CD4-positive, CD25-positive, alpha-beta regulatory T cell (primary cell): ENCODE measurements around the gene RGL1. TPM values are rescaled to one million over a fixed set of nuclear protein-coding genes. Genes with fewer than 3 reads are reported as not detected.

Experiments
- ATAC-seq, 2 donors: fragments of 150-1000 bp; cut with Tn5 transposase; one replicate each; pipeline ENCODE4 v1.10.0; 2021; ENCODE audit warnings: low read depth in 2 of 2, moderate number of reproducible peaks in 2 of 2, moderate library complexity in 1 of 2
- DNase-seq, 3 donors: peaks; one replicate each; pipeline versions ENCODE4 v3.0.0 to v3.0.0-alpha.2; 2012 to 2022; ENCODE audit warnings: mixed read lengths in 1 of 3
- H3K27ac ChIP-seq: one replicate; pipeline ENCODE4 v1.7.0; 2013; ENCODE audit warnings: mild to moderate bottlenecking, low read length; ENCODE audit not compliant: insufficient read depth, poor library complexity, severe bottlenecking
- H3K27me3 ChIP-seq: one replicate; pipeline ENCODE4 v1.7.0; 2013; ENCODE audit warnings: low read length; ENCODE audit not compliant: control insufficient read depth, insufficient read depth
- H3K36me3 ChIP-seq: one replicate; pipeline ENCODE4 v1.7.0; 2013; ENCODE audit warnings: mild to moderate bottlenecking, low read length, moderate library complexity; ENCODE audit not compliant: control insufficient read depth, insufficient read depth
- H3K4me1 ChIP-seq: 2 replicates; pipeline ENCODE4 v1.7.0; 2013; ENCODE audit warnings: mild to moderate bottlenecking, low read length; ENCODE audit not compliant: insufficient read depth, control insufficient read depth, poor library complexity, severe bottlenecking
- H3K4me3 ChIP-seq: one replicate; pipeline ENCODE4 v1.7.0; 2013; ENCODE audit warnings: low read depth, mild to moderate bottlenecking, low read length, moderate library complexity
- H3K9me3 ChIP-seq, 2 experiments: 1 replicate in 1 of 2; 2 replicates in 1 of 2; pipeline ENCODE4 v1.7.0; 2013; ENCODE audit warnings: low read length in 2 of 2, mild to moderate bottlenecking in 1 of 2, moderate library complexity in 1 of 2; ENCODE audit not compliant: control insufficient read depth in 2 of 2
- H3K27ac Mint-ChIP-seq, 3 donors: one replicate each; pipeline ENCODE4 v1.8.0; 2020 to 2022; ENCODE audit warnings: mild to moderate bottlenecking in 3 of 3, mixed read lengths in 3 of 3, moderate library complexity in 2 of 3
- H3K27me3 Mint-ChIP-seq: one replicate; pipeline ENCODE4 v1.8.0; 2022; ENCODE audit warnings: mild to moderate bottlenecking, mixed read lengths
- H3K36me3 Mint-ChIP-seq: one replicate; pipeline ENCODE4 v1.8.0; 2020; ENCODE audit warnings: mixed read lengths
- H3K4me1 Mint-ChIP-seq, 4 donors: one replicate each; pipeline ENCODE4 v1.8.0; 2020 to 2022; ENCODE audit warnings: mixed read lengths in 4 of 4, mild to moderate bottlenecking in 1 of 4
- H3K4me3 Mint-ChIP-seq, 4 donors: one replicate each; pipeline ENCODE4 v1.8.0; 2020 to 2022; ENCODE audit warnings: mild to moderate bottlenecking in 4 of 4, mixed read lengths in 4 of 4, moderate library complexity in 3 of 4
- H3K9me3 Mint-ChIP-seq, 7 donors: one replicate each; pipeline ENCODE4 v1.8.0; 2020 to 2022; ENCODE audit warnings: mixed read lengths in 7 of 7, mild to moderate bottlenecking in 3 of 7, moderate library complexity in 2 of 7
- polyA plus RNA-seq, 4 donors: library from polyadenylated mRNA; unstranded; fragments of 300-500 nt; fragmentation: Illumina TruSeq; gene quantifications; one replicate each; pipeline ENCODE4 v1.2.3, GENCODE V29; 2021
- total RNA-seq: library from RNA; stranded (reverse); gene quantifications from one replicate; pipeline ENCODE4 v1.2.3, GENCODE V29; 2022

RGL1 gene
- total and polyA plus RNA-seq, 5 donors from 2014 or later = 1.4 to 2.8 (median 1.9) TPM

DNA sequence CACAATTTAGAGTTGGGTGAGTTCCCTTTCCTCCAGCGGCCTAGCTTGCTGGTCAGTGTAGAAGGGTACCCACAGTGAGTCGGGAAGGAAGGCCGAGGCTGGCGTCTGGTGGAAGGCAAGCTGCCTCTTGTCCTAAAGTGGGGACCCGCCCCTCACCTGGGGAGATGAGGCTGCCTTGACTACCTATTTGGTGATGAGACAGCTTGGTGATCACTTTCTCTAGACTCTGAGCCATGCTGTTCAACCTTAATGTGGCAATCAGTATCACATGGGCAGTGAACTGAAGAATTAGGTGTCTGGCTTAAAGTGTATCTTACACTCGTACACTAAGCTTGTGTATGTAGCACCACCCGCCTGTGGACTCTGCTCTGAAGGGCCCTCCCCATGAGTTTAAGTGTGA is 131.9 kb downstream of the RGL1 start:
- no peak for ATAC-seq
- no peak for DNase-seq
- Mint-ChIP-seq H3K4me1 (no peaks in the 10 kb centered on the region), H3K9me3 (no peaks in the 10 kb centered on the region), H3K27ac (peak overlapping the region in 1 of 3 donors; percentile 20), H3K27me3 (no peaks in the 10 kb centered on the region), H3K4me3 (no peak overlapping the region), H3K36me3 (no peaks in the 10 kb centered on the region)
- Histone ChIP-seq H3K4me3 (no peak overlapping the region), H3K27me3 (peaks cover 1% of the 10 kb centered on the region), H3K27ac (no peak overlapping the region), H3K9me3 (no peaks in the 10 kb centered on the region), H3K4me1 (no peaks in the 10 kb centered on the region), H3K36me3 (no peaks in the 10 kb centered on the region)

DNA sequence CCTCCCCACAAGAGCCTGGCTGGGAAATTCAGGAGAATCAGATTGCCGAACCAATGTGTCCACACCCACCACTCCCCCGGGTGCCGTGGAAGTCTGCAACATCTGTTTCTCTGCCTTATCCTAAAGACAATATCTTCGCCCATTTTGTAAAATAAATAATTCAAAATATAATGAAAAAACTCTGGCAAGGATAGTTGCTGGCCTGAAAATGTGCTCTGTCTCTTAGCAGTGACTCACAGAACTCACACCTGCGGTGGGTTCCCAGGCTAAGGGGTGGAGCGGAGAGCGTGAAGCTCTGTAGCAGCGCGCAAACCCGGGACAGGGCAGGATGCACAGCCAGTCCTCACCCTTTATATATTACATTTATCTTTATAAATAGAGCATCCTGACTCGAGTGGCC is 132.7 kb downstream of the RGL1 start:
- no peak for ATAC-seq
- no peak overlapping the region for H3K27ac Mint-ChIP-seq
- H3K4me3 ChIP-seq = no peak overlapping the region
- H3K27me3 ChIP-seq = peaks cover 1% of the 10 kb centered on the region
- H3K4me1 Mint-ChIP-seq = no peaks in the 10 kb centered on the region
- no peaks in the 10 kb centered on the region for H3K36me3 Mint-ChIP-seq
- no peaks in the 10 kb centered on the region for H3K27me3 Mint-ChIP-seq
- DNase-seq = no peak
- no peaks in the 10 kb centered on the region for H3K36me3 ChIP-seq
- no peaks in the 10 kb centered on the region for H3K4me1 ChIP-seq
- H3K4me3 Mint-ChIP-seq = no peak overlapping the region
- no peaks in the 10 kb centered on the region for H3K9me3 Mint-ChIP-seq
- no peaks in the 10 kb centered on the region for H3K9me3 ChIP-seq
- no peak overlapping the region for H3K27ac ChIP-seq

DNA sequence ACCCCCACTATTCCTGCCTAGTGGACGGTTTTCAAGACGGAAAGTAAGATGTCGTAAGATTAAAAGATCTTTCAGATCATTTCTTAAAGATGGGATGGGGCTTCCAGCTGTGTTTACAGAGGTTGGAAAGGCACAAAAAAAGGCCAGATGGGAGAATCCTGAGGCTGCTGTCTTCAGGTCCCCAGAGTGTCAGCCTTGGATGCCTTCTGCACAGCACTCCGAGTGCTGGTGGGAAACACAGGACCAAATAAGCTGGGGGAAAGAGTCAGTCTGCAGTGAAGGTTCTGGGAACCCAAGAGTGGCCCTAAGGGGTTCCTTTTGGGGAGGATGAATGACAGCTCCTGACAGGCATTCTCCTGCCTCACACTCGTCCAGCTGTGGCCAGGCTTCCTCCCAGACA is 136.1 kb downstream of the RGL1 start:
- Histone ChIP-seq H3K9me3 (no peaks in the 10 kb centered on the region), H3K36me3 (no peaks in the 10 kb centered on the region), H3K27me3 (peaks cover 1% of the 10 kb centered on the region), H3K4me3 (no peak overlapping the region), H3K4me1 (no peaks in the 10 kb centered on the region), H3K27ac (no peak overlapping the region)
- H3K4me1 Mint-ChIP-seq = no peaks in the 10 kb centered on the region
- H3K4me3 Mint-ChIP-seq = no peak overlapping the region
- DNase-seq (no peak), ATAC-seq (no peak)
- no peaks in the 10 kb centered on the region for H3K36me3 Mint-ChIP-seq
- H3K9me3 Mint-ChIP-seq = no peaks in the 10 kb centered on the region
- H3K27me3 Mint-ChIP-seq = peaks cover 1% of the 10 kb centered on the region
- no peak overlapping the region for H3K27ac Mint-ChIP-seq

DNA sequence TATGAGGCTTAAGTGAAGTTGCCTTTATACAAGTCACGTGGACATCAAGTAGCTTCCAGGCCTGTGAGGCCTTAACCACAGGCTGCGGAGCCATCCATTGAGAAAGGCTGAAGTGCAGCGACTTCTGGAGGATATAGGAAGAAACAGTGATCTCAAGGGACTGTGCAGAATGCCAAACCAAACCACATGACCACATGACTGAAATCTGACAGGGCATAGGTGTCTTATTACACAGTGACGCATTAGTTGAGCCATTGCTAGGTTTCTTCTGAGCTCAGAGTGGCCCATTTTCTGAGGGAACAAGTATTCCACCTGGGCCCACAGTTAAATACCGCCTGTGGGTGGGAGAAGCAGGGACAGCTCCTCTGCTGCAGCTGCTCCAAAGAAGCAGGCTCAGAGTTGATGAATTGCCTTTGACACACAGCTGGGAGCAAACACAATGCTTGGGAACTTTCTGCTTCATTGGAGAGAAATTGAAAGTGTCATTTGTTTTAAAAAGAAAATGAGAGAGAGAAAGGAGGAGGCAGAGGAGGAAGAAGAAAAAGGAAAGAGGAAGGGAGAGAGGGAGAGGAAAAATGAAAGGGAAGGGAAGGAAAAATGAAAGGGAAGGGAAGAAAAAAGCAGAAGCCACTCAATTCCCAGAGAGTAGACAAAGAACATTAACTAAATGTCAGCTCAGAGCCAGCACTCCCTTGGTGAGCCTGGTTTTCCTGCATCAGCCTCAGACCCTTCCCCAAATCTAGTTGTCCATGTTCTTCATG is 138.2 kb downstream of the RGL1 start:
- no peak overlapping the region for H3K27ac ChIP-seq
- Mint-ChIP-seq H3K36me3 (no peaks in the 10 kb centered on the region), H3K4me3 (no peak overlapping the region), H3K27me3 (peaks cover 9% of the 10 kb centered on the region), H3K4me1 (no peaks in the 10 kb centered on the region), H3K9me3 (no peaks in the 10 kb centered on the region), H3K27ac (no peak overlapping the region)
- no peaks in the 10 kb centered on the region for H3K4me1 ChIP-seq
- H3K36me3 ChIP-seq = no peaks in the 10 kb centered on the region
- ATAC-seq (no peak), DNase-seq (no peak)
- H3K4me3 ChIP-seq = no peak overlapping the region
- no peaks in the 10 kb centered on the region for H3K9me3 ChIP-seq
- peaks cover 1% of the 10 kb centered on the region for H3K27me3 ChIP-seq

DNA sequence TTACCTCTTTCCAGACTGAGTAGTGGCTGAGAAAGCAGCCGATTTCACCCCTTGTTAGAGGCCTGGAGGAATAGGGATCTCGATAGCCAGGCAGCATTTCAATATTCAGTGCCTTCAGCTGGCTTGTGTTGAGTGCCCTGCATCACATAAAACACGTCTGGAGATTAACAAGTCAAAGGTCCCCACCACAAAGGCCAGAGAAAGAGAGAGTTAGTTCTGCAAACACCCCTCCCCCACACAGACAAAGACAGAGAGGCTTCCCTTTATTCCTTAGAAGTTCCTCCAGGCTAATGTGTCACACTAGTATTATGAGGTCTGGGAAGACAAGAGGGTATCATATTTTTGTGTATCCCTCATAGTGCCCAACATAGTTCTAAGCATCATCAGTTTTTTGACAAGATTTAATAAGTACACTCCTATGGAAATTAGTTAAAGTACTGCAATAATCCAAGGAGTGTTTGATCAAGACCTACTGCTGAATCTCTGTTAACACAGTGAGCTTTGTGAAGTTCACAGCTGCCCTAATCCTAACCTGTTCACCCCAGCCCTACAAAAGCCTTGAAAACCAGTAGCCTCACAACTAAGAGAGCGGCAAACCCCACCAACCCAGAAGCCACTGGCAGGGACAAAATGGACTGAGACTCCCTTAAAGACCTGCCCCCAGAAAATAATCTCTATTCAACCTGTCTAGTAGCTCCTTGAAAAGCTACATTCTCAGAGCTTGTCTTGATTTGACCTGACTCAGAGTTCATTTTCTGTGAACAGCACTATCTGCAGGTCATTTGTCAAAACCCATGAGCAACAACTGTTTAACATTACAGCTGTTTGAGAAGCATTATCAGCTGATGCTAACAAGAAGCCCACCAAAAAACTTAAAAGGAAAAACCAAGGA is 140.8 kb downstream of the RGL1 start:
- Mint-ChIP-seq H3K27ac (no peak overlapping the region), H3K36me3 (no peaks in the 10 kb centered on the region), H3K4me3 (no peak overlapping the region), H3K4me1 (no peaks in the 10 kb centered on the region), H3K27me3 (peaks cover 24% of the 10 kb centered on the region), H3K9me3 (peaks cover 0 to 5% (median 0%) of the 10 kb centered on the region in 7 donors)
- DNase-seq = no peak
- Histone ChIP-seq H3K27me3 (no peaks in the 10 kb centered on the region), H3K9me3 (no peaks in the 10 kb centered on the region), H3K36me3 (no peaks in the 10 kb centered on the region), H3K4me1 (no peaks in the 10 kb centered on the region), H3K4me3 (no peak overlapping the region), H3K27ac (no peak overlapping the region)
- no peak for ATAC-seq

DNA sequence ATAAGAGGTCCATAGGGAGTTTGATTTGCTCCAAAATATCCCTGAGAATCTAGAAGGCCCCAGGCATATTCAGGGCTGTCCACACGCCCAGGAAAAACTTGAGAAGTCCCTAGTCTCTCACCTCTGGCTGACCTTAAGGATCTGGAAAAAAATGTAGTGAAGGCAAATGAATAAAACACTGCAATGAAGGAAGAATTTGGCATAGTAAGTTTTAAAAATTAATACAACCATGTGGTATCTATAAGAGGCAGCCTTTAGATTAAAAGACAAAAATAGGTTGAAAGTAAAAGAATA is 141.3 kb downstream of the RGL1 start:
- H3K4me1 Mint-ChIP-seq = no peaks in the 10 kb centered on the region
- DNase-seq = no peak

DNA sequence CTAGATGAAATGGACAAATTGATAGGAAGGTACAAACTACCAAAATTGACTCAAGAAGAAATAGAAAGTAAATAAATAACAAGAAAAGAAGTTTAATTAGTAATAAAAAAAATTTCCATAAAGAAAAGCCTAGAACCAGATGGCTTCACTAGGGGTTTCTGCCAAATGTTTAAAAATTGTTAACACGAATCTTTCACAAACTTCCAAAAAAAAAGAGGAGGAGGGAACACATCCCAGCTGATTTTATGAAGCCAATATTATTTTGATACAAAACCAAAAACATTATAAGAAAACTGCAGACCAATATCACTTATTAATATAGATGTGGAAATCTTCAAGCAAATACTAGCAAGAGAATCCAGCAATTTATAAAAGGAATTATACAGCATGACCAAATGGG is 143.1 kb downstream of the RGL1 start:
- H3K4me3 ChIP-seq = no peak overlapping the region
- H3K27me3 ChIP-seq = no peaks in the 10 kb centered on the region
- H3K4me1 Mint-ChIP-seq = no peaks in the 10 kb centered on the region
- no peaks in the 10 kb centered on the region for H3K9me3 ChIP-seq
- no peaks in the 10 kb centered on the region for H3K36me3 ChIP-seq
- no peak overlapping the region for H3K4me3 Mint-ChIP-seq
- no peak overlapping the region for H3K27ac Mint-ChIP-seq
- no peaks in the 10 kb centered on the region for H3K36me3 Mint-ChIP-seq
- DNase-seq (no peak), ATAC-seq (no peak)
- no peaks in the 10 kb centered on the region for H3K4me1 ChIP-seq
- H3K9me3 Mint-ChIP-seq = peaks cover 0 to 5% (median 0%) of the 10 kb centered on the region in 7 donors
- peaks cover 32% of the 10 kb centered on the region for H3K27me3 Mint-ChIP-seq
- H3K27ac ChIP-seq = no peak overlapping the region

More for the DNA sequence above, 141.3 kb downstream of the RGL1 start:
- no peaks in the 10 kb centered on the region for H3K27me3 ChIP-seq
- H3K4me1 ChIP-seq = no peaks in the 10 kb centered on the region
- Mint-ChIP-seq H3K4me3 (no peak overlapping the region), H3K27me3 (peaks cover 30% of the 10 kb centered on the region), H3K27ac (peak overlapping the region in 1 of 3 donors; percentile 49), H3K36me3 (no peaks in the 10 kb centered on the region), H3K9me3 (peaks cover 0 to 5% (median 0%) of the 10 kb centered on the region in 7 donors)
- H3K9me3 ChIP-seq = no peaks in the 10 kb centered on the region
- H3K27ac ChIP-seq = no peak overlapping the region
- no peak overlapping the region for H3K4me3 ChIP-seq
- no peaks in the 10 kb centered on the region for H3K36me3 ChIP-seq
- no peak for ATAC-seq
